GM23338 (cell line): ENCODE data around the gene MEGF8. TPM values are rescaled to one million over a fixed set of nuclear protein-coding genes. Genes with fewer than 3 reads are reported as not detected.
"Not testable (repeated sequence)": the region's sequence is repeated elsewhere in the genome, so short reads cannot be mapped to it uniquely, and the experiment has no call there.

ENCODE experiments used
- ATAC-seq: fragments of 200-7000 bp; cut with Tn5 transposase; 3 replicates; pipeline ENCODE4 v1.9.1; 2020
- DNase-seq: peaks from one replicate; pipeline ENCODE4 v3.0.0-alpha.2; 2015; ENCODE audit warnings: low spot score
- H2AFZ ChIP-seq: fragments of 200-600 bp; sonication (generic); 2 replicates; pipeline ENCODE4 v1.8.0; 2016; ENCODE audit warnings: antibody characterized with exemption, mild to moderate bottlenecking, moderate library complexity
- H3F3A ChIP-seq: fragments of 200-600 bp; sonication (generic); replicated peaks from 2 replicates; pipeline ENCODE4 v1.8.0; 2017; ENCODE audit warnings: antibody characterized with exemption, mixed run types, low read depth
- H3K27ac ChIP-seq: fragments of 200-600 bp; sonication (generic); 2 replicates; pipeline ENCODE4 v1.6.1; 2016; ENCODE audit warnings: low read depth
- H3K27me3 ChIP-seq: fragments of 200-600 bp; sonication (generic); 2 replicates; pipeline ENCODE4 v1.8.0; 2016; ENCODE audit warnings: mild to moderate bottlenecking, mixed run types, moderate library complexity; ENCODE audit not compliant: insufficient read depth
- H3K36me3 ChIP-seq: fragments of 200-600 bp; sonication (generic); 2 replicates; pipeline ENCODE4 v1.8.0; 2016; ENCODE audit warnings: mild to moderate bottlenecking; ENCODE audit not compliant: insufficient read depth
- H3K4me1 ChIP-seq: fragments of 200-600 bp; sonication (generic); 2 replicates; pipeline ENCODE4 v1.8.0; 2016; ENCODE audit warnings: mild to moderate bottlenecking, moderate library complexity; ENCODE audit not compliant: insufficient read depth
- H3K4me2 ChIP-seq: fragments of 200-600 bp; sonication (generic); 2 replicates; pipeline ENCODE4 v1.7.1; 2017; ENCODE audit warnings: mixed run types
- H3K4me3 ChIP-seq: fragments of 200-600 bp; sonication (generic); 2 replicates; pipeline ENCODE4 v1.6.1; 2016; ENCODE audit warnings: mixed run types
- H3K79me2 ChIP-seq: fragments of 200-600 bp; sonication (generic); replicated peaks from 2 replicates; pipeline ENCODE4 v1.8.0; 2017; ENCODE audit warnings: mild to moderate bottlenecking; ENCODE audit not compliant: insufficient read depth
- H3K9me2 ChIP-seq: fragments of 200-600 bp; sonication (generic); 2 replicates; pipeline ENCODE4 v1.8.0; 2017; ENCODE audit not compliant: insufficient read depth
- H4K20me1 ChIP-seq: fragments of 200-600 bp; sonication (generic); replicated peaks from 2 replicates; pipeline ENCODE4 v1.8.0; 2017; ENCODE audit warnings: mild to moderate bottlenecking; ENCODE audit not compliant: insufficient read depth
- H3K27ac Mint-ChIP-seq: 2 replicates; pipeline ENCODE4 v1.8.0; 2020; ENCODE audit warnings: inconsistent platforms, mild to moderate bottlenecking, moderate library complexity, mixed read lengths
- H3K27me3 Mint-ChIP-seq: 3 replicates; pipeline ENCODE4 v1.8.0; 2022; ENCODE audit warnings: low read depth, mild to moderate bottlenecking, moderate library complexity, mixed read lengths, inconsistent platforms; ENCODE audit not compliant: insufficient read depth, poor library complexity
- H3K36me3 Mint-ChIP-seq: 3 replicates; pipeline ENCODE4 v1.8.0; 2021; ENCODE audit warnings: low read depth, mild to moderate bottlenecking, inconsistent platforms, moderate library complexity, mixed read lengths
- H3K4me1 Mint-ChIP-seq: 3 replicates; pipeline ENCODE4 v1.8.0; 2020; ENCODE audit warnings: mild to moderate bottlenecking, inconsistent platforms, mixed read lengths
- H3K4me3 Mint-ChIP-seq: 3 replicates; pipeline ENCODE4 v1.8.0; 2021; ENCODE audit warnings: moderate library complexity, mild to moderate bottlenecking, inconsistent platforms, mixed read lengths
- H3K9me3 Mint-ChIP-seq: 3 replicates; pipeline ENCODE4 v1.8.0; 2020; ENCODE audit warnings: moderate library complexity, mild to moderate bottlenecking, inconsistent platforms, mixed read lengths
- CTCF ChIP-seq, 2 experiments: fragments of 200-600 bp in 1 of 2; sonication (generic) in 1 of 2; conservative IDR thresholded peaks; 2 replicates each; pipeline versions ENCODE4 v1.5.1 to v1.6.1; 2016 to 2017; ENCODE audit warnings: antibody characterized with exemption in 2 of 2, low read depth in 2 of 2, mild to moderate bottlenecking in 2 of 2, moderate library complexity in 1 of 2
- ETS1 ChIP-seq: IDR thresholded peaks from 2 replicates; pipeline ENCODE4 v1.6.1; 2016; ENCODE audit warnings: antibody characterized with exemption
- ZNF462 ChIP-seq: fragments of 250-450 bp; sonication (Bioruptor Pico); IDR thresholded peaks from 2 replicates; pipeline ENCODE4 v1.5.0; 2020; ENCODE audit warnings: mild to moderate bottlenecking, moderate library complexity
- polyA plus RNA-seq: library from polyadenylated mRNA; unstranded; fragments of >200 nt; fragmentation: Nextera tagmentation; extraction: Ambion mirVana; gene quantifications from 2 replicates; pipeline ENCODE4 v1.2.1, GENCODE V29; 2016
- total RNA-seq: library from RNA; depleted of rRNA; stranded (reverse); fragments of >200 nt; shearing (Covaris generic); gene quantifications from 2 replicates; pipeline ENCODE4 v1.2.3, GENCODE V29; 2014

The MEGF8 gene
- total and polyA plus RNA-seq, 2 experiments from 2014 or later: 6.2 to 40.5 TPM

- H3K27ac ChIP-seq, H3K27ac Mint-ChIP-seq, H3K4me1 Mint-ChIP-seq, H3K36me3 Mint-ChIP-seq, H3K4me3 Mint-ChIP-seq, H3K36me3 ChIP-seq, H3K79me2 ChIP-seq, ATAC-seq, H3K9me3 Mint-ChIP-seq, H3K4me1 ChIP-seq, H3K4me3 ChIP-seq, H4K20me1 ChIP-seq, H3K27me3 ChIP-seq, H3K9me2 ChIP-seq, DNase-seq, H2AFZ ChIP-seq, H3F3A ChIP-seq, H3K27me3 Mint-ChIP-seq, H3K4me2 ChIP-seq: not testable (repeated sequence)
Observed at GRCh38 chr19:42339126-42339860, 13.9 kb downstream of the MEGF8 start.

GRCh38 chr19:42339922-42340321 is 14.5 kb downstream of the MEGF8 start:
- H3F3A ChIP-seq, H3K4me2 ChIP-seq, H3K27ac ChIP-seq, H3K4me1 Mint-ChIP-seq, H3K36me3 Mint-ChIP-seq, ATAC-seq, H3K27me3 ChIP-seq, H3K4me3 Mint-ChIP-seq, DNase-seq, H3K4me1 ChIP-seq, H3K4me3 ChIP-seq, H4K20me1 ChIP-seq, H2AFZ ChIP-seq, H3K79me2 ChIP-seq, H3K9me3 Mint-ChIP-seq, H3K27ac Mint-ChIP-seq, H3K9me2 ChIP-seq, H3K36me3 ChIP-seq, H3K27me3 Mint-ChIP-seq: not testable (repeated sequence)

GRCh38 chr19:42343344-42344110 is 18.1 kb downstream of the MEGF8 start:
- Mint-ChIP-seq H3K4me3 (no peak overlapping the region; the same call in 2 of the 3 replicates), H3K36me3 (peaks cover 12% of the 10 kb centered on the region), H3K27ac (no peak overlapping the region), H3K27me3 (peaks cover 6% of the 10 kb centered on the region), H3K9me3 (no peaks in the 10 kb centered on the region), H3K4me1 (no peaks in the 10 kb centered on the region; the same call in 2 of the 3 replicates)
- Histone ChIP-seq H3K4me3 (no peak overlapping the region), H3K9me2 (no peaks in the 10 kb centered on the region), H3K4me1 (no peaks in the 10 kb centered on the region), H3K36me3 (no peaks in the 10 kb centered on the region; the same call in 1 of the 2 replicates), H3K27me3 (no peaks in the 10 kb centered on the region), H3F3A (no peaks in the 10 kb centered on the region), H2AFZ (no peak overlapping the region), H3K79me2 (no peaks in the 10 kb centered on the region), H4K20me1 (peaks cover 7% of the 10 kb centered on the region), H3K27ac (no peak overlapping the region), H3K4me2 (no peak overlapping the region)
- ATAC-seq: peak; percentile 95
- TF ChIP-seq CTCF (conservative IDR thresholded peaks at IDR 0.05; ENCODE audit: low read depth in 2 of 2): peak; percentile 78 to 81
- TF ChIP-seq ZNF462: no peak
- TF ChIP-seq ETS1: no peak
- peak; percentile 84 for DNase-seq
